Measurements from ENCODE around the gene PTPN7.

- TF ChIP-seq CTCF (IDR thresholded peaks at IDR 0.05): no peak
- no peak for TF ChIP-seq POLR2AphosphoS5 (IDR thresholded peaks at IDR 0.05; ENCODE audit: insufficient read depth in 1 of 2, low read depth in 1 of 2)
Measured at GRCh38 chr1:202127836-202128622, 32.4 kb downstream of the PTPN7 start.
